Lower leg skin (tissue), 4 donors: ENCODE measurements around the gene RPLP2. TPM values are rescaled to one million over a fixed set of nuclear protein-coding genes. Genes with fewer than 3 reads are reported as not detected.

ENCODE experiments used
- DNase-seq, 2 donors: peaks; one replicate each; pipeline ENCODE4 v3.0.0-alpha.2; 2019; ENCODE audit warnings: low spot score in 2 of 2
- H3K4me3 ChIP-seq: fragments of 200-600 bp; sonication (generic); 2 replicates; pipeline ENCODE4 v1.5.1; 2017; ENCODE audit warnings: mild to moderate bottlenecking, low read depth; ENCODE audit not compliant: poor library complexity, severe bottlenecking
- CTCF ChIP-seq, 3 donors: fragments of 450-650 bp; IDR thresholded peaks; one replicate each; pipeline ENCODE4 v1.5.1; 2016; ENCODE audit warnings: antibody characterized with exemption in 3 of 3, mild to moderate bottlenecking in 3 of 3, moderate library complexity in 2 of 3
- POLR2A ChIP-seq, 2 donors: fragments of 450-650 bp; IDR thresholded peaks; one replicate each; pipeline ENCODE4 v1.6.1; 2016 to 2017; ENCODE audit warnings: antibody characterized with exemption in 2 of 2, mild to moderate bottlenecking in 1 of 2, moderate library complexity in 1 of 2
- WGBS, 2 donors: methylation state at CpG; one replicate each; pipeline ENCODE4 v1.1.5; 2018; 5-methylcytosine and 5-hydroxymethylcytosine counted together
- intact Hi-C: fragments of 100-400 bp; cut with DNase I; formaldehyde crosslinking; loops from one replicate; pipeline ENCODE4 v1.15.0; 2023; ENCODE audit warnings: low total_unique reads
- total RNA-seq, 4 donors: library from RNA; depleted of rRNA; stranded (reverse); fragments of >200 nt; gene quantifications; one replicate each; pipeline ENCODE4 v1.1.0, GENCODE V29; 2016

The RPLP2 gene
- 1,000 to 10,000 TPM in 1 of 4 donors, 100 to 1,000 TPM in 3; 479 to 1,471 (median 745) TPM for total RNA-seq

DNA sequence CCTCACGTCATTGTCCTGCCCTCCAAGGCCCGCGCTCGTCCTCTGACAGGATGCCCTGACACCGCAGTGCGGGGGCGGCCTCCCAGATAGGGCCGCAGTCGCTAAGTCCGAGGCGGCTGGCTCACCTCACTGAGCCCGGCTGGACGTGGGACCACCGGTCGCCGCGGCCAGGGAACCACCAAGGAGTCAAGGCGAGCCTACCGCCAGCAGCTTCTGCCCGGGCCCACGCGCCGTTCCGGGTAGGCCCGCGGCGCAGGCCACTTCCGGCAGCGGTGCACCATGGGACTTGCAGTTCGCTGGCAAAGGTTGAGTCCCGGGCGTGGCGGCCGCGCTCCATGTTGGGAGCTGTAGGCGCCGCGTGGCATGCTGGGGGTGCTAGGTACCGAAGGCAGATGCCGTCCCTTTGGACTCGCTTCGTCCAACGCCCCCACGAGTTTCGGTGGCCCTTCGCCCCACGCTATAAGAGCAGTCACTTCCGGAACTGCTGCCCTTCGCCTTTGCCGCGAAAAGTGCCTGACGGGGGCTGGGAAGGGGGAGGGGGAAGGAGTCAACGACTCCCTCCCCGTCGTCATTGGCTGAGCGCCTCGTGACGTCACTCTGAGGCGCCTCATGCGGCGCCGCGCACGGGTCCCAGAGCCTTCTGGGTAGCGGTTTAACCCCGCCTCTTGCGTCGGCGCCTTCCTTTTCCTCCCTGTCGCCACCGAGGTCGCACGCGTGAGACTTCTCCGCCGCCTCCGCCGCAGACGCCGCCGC, at the start of gene RPLP2:
Gene RPLP2 (plus strand): TSS at position 681 of the 753 bp plus-strand sequence. CDS start 268 bp downstream, outside the sequence.
- DNase-seq, result peak; percentile 97 to 100
- intact Hi-C loops, result no loop called here
- TF ChIP-seq POLR2A (IDR thresholded peaks at IDR 0.05) (peak in 1 of 2 donors; percentile 87), CTCF (IDR thresholded peaks at IDR 0.05) (no peak)
- 0 to 1% methylated on average over 24 to 57 of the region's 81 CpGs for WGBS, 2 donors
- peak within 1 kb of the TSS; percentile 96 for H3K4me3 ChIP-seq

GRCh38 chr11:760236-760635, 49.5 kb upstream of the RPLP2 start:
- intact Hi-C loops, result no loop called here
- no peak overlapping the region for H3K4me3 ChIP-seq
- no peak for DNase-seq
- TF ChIP-seq CTCF (IDR thresholded peaks at IDR 0.05) (no peak), POLR2A (IDR thresholded peaks at IDR 0.05) (no peak)

DNA sequence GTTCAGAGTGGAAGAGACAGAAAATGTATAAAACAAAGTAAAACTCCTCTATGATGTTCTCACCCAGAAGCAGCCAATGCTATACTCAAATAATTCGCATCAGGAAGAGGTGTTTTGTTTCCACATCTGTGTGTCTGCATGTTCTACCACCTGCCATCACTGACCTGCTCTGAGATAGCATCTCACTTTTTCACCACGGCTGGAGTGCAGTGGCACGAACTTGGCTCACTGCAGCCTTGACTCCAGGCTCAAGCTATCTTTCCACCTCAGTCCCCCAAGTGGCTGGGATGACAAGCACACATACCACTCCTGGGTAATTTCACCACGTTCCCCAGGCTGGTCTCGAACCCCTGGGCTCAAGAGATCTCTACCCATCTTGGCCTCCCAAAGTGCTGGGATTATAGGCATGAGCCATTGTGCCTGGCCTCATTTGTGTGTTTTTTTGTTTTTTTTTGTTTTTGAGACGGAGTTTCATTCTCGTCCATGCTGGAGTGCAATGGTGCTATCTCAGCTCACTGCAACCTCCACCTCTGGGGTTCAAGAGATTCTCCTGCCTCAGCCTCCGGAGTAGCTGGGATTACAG, 48.1 kb upstream of the RPLP2 start:
- 86 to 88% methylated on average over 8 of the region's 8 CpGs for WGBS, 2 donors
- intact Hi-C loops, result no loop called here
- H3K4me3 ChIP-seq, result no peak overlapping the region
- DNase-seq, result no peak
- TF ChIP-seq POLR2A (IDR thresholded peaks at IDR 0.05) (no peak), CTCF (IDR thresholded peaks at IDR 0.05) (no peak)

DNA sequence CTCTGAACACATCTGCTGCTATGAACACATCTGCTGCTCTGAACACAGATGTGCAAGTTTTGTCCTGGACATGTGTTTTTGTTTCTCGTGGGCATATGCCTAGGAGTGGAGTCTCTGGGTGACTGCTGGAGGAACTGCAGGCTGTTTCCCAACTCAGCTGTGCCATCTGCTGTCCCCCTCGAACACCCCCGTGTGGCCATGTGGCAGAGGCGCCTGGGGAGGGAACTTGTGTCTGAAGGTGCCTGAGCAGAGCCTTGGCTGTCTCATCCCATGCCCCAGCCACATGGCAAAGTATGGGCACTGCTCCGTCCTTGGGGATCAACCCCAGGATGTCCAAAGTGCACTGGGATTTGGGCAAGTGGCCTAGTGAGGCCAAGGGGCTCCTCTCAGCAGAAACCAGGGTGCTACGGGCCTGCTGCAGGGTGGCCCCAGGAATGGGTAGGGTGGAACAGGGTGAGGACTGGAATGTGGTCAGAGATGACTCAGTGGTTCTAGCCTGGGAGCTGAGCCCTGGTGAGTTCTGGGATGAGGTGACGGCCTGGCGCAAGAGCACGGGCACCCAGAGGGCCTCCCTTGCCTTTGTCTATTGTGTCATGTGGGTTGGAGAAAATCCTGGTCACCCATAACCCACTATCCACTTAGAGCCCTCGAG, 47.2 kb upstream of the RPLP2 start:
- WGBS, 2 donors, result 22 to 29% methylated on average over 9 to 10 of the region's 10 CpGs
- DNase-seq, result peak in 1 of 2 donors; percentile 87
- H3K4me3 ChIP-seq, result no peak overlapping the region
- intact Hi-C loops, result no loop called here
- TF ChIP-seq POLR2A (IDR thresholded peaks at IDR 0.05), result no peak
- TF ChIP-seq CTCF (IDR thresholded peaks at IDR 0.05), result no peak

DNA sequence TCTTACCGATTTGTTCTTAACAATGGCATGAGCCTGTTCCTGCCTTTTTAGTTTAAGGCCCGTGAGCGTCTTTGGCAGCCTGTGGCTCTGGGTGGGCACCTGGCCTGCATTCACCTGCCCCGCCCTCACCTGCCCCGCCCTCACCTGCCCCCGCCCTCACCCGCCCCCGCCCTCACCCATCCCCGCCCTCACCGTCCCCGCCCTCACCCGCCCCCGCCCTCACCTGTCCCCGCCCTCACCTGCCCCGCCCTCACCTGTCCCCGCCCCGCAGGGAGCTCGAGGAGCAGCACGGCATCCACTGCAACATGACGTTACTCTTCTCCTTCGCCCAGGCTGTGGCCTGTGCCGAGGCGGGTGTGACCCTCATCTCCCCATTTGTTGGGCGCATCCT, 46.7 kb upstream of the RPLP2 start:
- TF ChIP-seq CTCF (IDR thresholded peaks at IDR 0.05) (no peak), POLR2A (IDR thresholded peaks at IDR 0.05) (no peak)
- DNase-seq, result peak in 1 of 2 donors; percentile 78

More for the DNA sequence above, 46.7 kb upstream of the RPLP2 start:
- no peak overlapping the region for H3K4me3 ChIP-seq
- intact Hi-C loops, result no loop called here
- 29 to 47% methylated on average over 16 to 24 of the region's 24 CpGs for WGBS, 2 donors
